ENCODE data around the gene NUP62.

Gene NUP62

GRCh38 chr19:49863254-49863934 lies 65.9 kb downstream of the NUP62 start:
- H3K4me3 ChIP-seq (ENCODE audit: low read depth, low read length), result no peak overlapping the region
- DNase-seq (ENCODE audit: low read depth), result no peak
- no peak for TF ChIP-seq CTCF (IDR thresholded peaks at IDR 0.05; ENCODE audit: control insufficient read depth, extremely low read depth, insufficient read depth)

GRCh38 chr19:49862391-49863253 lies 66.7 kb downstream of the NUP62 start:
- TF ChIP-seq CTCF (IDR thresholded peaks at IDR 0.05; ENCODE audit: control insufficient read depth, extremely low read depth, insufficient read depth), result peak; percentile 26
- no peak for DNase-seq (ENCODE audit: low read depth)

GRCh38 chr19:49861541-49862378 lies 67.5 kb downstream of the NUP62 start:
- TF ChIP-seq CTCF (IDR thresholded peaks at IDR 0.05; ENCODE audit: control insufficient read depth, extremely low read depth, insufficient read depth), result peak; percentile 34; the same call in 1 of the 2 replicates
- H3K4me3 ChIP-seq (ENCODE audit: low read depth, low read length), result peak overlapping the region; percentile 42
- DNase-seq (ENCODE audit: low read depth), result peak; percentile 19

More at GRCh38 chr19:49862391-49863253, 66.7 kb downstream of the NUP62 start:
- no peak overlapping the region for H3K4me3 ChIP-seq (ENCODE audit: low read depth, low read length)

GRCh38 chr19:49861107-49861506 lies 68.2 kb downstream of the NUP62 start:
- peak overlapping the region; percentile 42 for H3K4me3 ChIP-seq (ENCODE audit: low read depth, low read length)
- DNase-seq (ENCODE audit: low read depth), result peak; percentile 27
- no peak for TF ChIP-seq CTCF (IDR thresholded peaks at IDR 0.05; ENCODE audit: control insufficient read depth, extremely low read depth, insufficient read depth)

GRCh38 chr19:49860336-49861102 lies 68.8 kb downstream of the NUP62 start:
- DNase-seq (ENCODE audit: low read depth), result no peak
- H3K4me3 ChIP-seq (ENCODE audit: low read depth, low read length), result peak overlapping the region; percentile 42
- TF ChIP-seq CTCF (IDR thresholded peaks at IDR 0.05; ENCODE audit: control insufficient read depth, extremely low read depth, insufficient read depth), result no peak

Measured in LNCaP clone FGC (cell line).